MM.1S (cell line): ENCODE results near the gene RPL29.

Experiments used
- DNase-seq: peaks from one replicate; pipeline ENCODE4 v3.0.0-alpha.2; 2015
- H2AFZ ChIP-seq: fragments of 300-600 bp; sonication (generic); 2 replicates; pipeline ENCODE4 v1.6.0; 2016; ENCODE audit warnings: antibody characterized with exemption, low read length
- H3F3A ChIP-seq: fragments of 300-600 bp; sonication (generic); 2 replicates; pipeline ENCODE4 v1.6.1; 2016; ENCODE audit warnings: mild to moderate bottlenecking, antibody characterized with exemption, low read length, moderate library complexity, mixed read lengths; ENCODE audit not compliant: insufficient read depth
- H3K27ac ChIP-seq: fragments of 300-600 bp; sonication (generic); 2 replicates; pipeline ENCODE4 v1.5.1; 2016; ENCODE audit warnings: mild to moderate bottlenecking, low read length
- H3K27me3 ChIP-seq: fragments of 300-600 bp; sonication (generic); replicated peaks from 2 replicates; pipeline ENCODE4 v1.6.0; 2016; ENCODE audit warnings: low read length; ENCODE audit not compliant: insufficient read depth
- H3K36me3 ChIP-seq: fragments of 300-600 bp; sonication (generic); replicated peaks from 2 replicates; pipeline ENCODE4 v1.6.1; 2016; ENCODE audit warnings: mild to moderate bottlenecking, low read length, mixed read lengths; ENCODE audit not compliant: insufficient read depth
- H3K4me1 ChIP-seq: fragments of 300-600 bp; sonication (generic); 2 replicates; pipeline ENCODE4 v1.6.1; 2016; ENCODE audit warnings: low read length, mixed read lengths
- H3K4me2 ChIP-seq: fragments of 300-600 bp; sonication (generic); 2 replicates; pipeline ENCODE4 v1.6.0; 2016; ENCODE audit warnings: low read depth, low read length
- H3K4me3 ChIP-seq: fragments of 300-600 bp; sonication (generic); 2 replicates; pipeline ENCODE4 v1.5.1; 2016; ENCODE audit warnings: low read length, mixed read lengths
- H3K79me2 ChIP-seq: fragments of 300-600 bp; sonication (generic); 2 replicates; pipeline ENCODE4 v1.6.1; 2016; ENCODE audit warnings: mixed run types, low read length, mixed read lengths
- H3K9ac ChIP-seq: fragments of 300-600 bp; sonication (generic); 2 replicates; pipeline ENCODE4 v1.6.1; 2016; ENCODE audit warnings: low read length, mixed read lengths
- H3K9me2 ChIP-seq: fragments of 300-600 bp; sonication (generic); replicated peaks from 2 replicates; pipeline ENCODE4 v1.6.1; 2016; ENCODE audit warnings: mild to moderate bottlenecking, low read length, mixed read lengths; ENCODE audit not compliant: insufficient read depth
- H3K9me3 ChIP-seq: fragments of 300-600 bp; sonication (generic); replicated peaks from 2 replicates; pipeline ENCODE4 v1.6.1; 2016; ENCODE audit warnings: mild to moderate bottlenecking, low read length, mixed read lengths; ENCODE audit not compliant: insufficient read depth
- H4K20me1 ChIP-seq: fragments of 300-600 bp; sonication (generic); 2 replicates; pipeline ENCODE4 v1.6.1; 2016; ENCODE audit warnings: mild to moderate bottlenecking, low read length, moderate library complexity, mixed read lengths; ENCODE audit not compliant: insufficient read depth
- EZH2 ChIP-seq: fragments of 300-600 bp; sonication (generic); optimal IDR thresholded peaks from 2 replicates; pipeline ENCODE3; 2017; ENCODE audit warnings: low read depth, mild to moderate bottlenecking, antibody characterized with exemption, low read length, mixed read lengths
- EZH2phosphoT487 ChIP-seq: fragments of 300-600 bp; sonication (generic); IDR thresholded peaks from 2 replicates; pipeline ENCODE4 v1.6.1; 2018; ENCODE audit warnings: antibody characterized with exemption, low read length
- TF ChIP-seq, protein P1 (sequence below): fragments of 300-600 bp; sonication (generic); IDR thresholded peaks from 2 replicates; pipeline ENCODE4 v1.5.1; 2016; ENCODE audit warnings: antibody characterized with exemption, low read length, mixed read lengths

Gene RPL29

DNA sequence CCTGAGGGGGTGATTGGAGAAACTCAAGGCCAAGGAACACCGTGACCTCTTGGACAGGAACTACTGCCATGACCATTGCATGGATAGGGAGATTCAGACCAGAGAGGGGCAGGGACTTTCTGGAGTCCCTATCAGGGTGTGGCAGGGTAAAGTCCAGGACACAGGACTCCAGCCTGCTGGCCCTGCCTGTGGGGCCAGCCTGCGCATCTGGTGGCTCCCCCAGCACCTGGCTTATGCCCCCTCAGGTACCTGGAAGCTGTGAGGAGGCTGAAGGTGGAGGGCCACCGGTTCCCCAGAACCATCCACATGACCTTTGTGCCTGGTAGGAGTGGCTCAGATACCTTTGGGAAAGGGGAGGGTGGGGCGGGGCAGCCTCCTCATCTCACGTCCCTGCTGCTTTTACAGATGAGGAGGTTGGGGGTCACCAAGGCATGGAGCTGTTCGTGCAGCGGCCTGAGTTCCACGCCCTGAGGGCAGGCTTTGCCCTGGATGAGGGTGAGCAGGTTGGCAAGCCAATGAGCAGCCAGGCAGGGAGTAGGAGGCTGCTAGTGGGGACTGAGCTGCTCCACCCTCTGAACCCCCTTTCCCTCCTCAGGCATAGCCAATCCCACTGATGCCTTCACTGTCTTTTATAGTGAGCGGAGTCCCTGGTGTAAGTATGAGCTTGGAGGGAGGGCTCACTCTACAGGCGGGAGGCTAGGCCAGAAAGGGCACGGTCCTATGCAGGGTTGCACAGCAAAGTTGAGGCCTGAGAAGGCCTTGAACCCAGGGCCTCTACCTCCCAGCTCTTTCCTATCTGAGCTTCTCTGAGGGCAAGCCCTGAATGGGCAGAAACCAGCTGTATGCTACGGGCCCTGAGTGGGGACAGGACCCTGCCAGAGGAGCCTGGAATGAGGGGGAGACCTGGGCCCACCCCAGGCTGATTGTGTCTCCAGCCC, 9.4 kb downstream of the RPL29 start:
- H3K9me3 ChIP-seq = no peaks in the 10 kb centered on the region
- DNase-seq = no peak
- no peaks in the 10 kb centered on the region for H3K27me3 ChIP-seq
- no peak overlapping the region for H2AFZ ChIP-seq
- no peaks in the 10 kb centered on the region for H3K36me3 ChIP-seq
- H4K20me1 ChIP-seq = no peaks in the 10 kb centered on the region
- H3K9ac ChIP-seq = no peak overlapping the region
- no peak overlapping the region for H3K27ac ChIP-seq
- H3K4me3 ChIP-seq = no peak overlapping the region
- H3F3A ChIP-seq = peaks cover 29% of the 10 kb centered on the region
- H3K79me2 ChIP-seq = peaks cover 1% of the 10 kb centered on the region
- TF ChIP-seq EZH2phosphoT487 (no peak), EZH2 (no peak)
- TF ChIP-seq, protein P1, sequence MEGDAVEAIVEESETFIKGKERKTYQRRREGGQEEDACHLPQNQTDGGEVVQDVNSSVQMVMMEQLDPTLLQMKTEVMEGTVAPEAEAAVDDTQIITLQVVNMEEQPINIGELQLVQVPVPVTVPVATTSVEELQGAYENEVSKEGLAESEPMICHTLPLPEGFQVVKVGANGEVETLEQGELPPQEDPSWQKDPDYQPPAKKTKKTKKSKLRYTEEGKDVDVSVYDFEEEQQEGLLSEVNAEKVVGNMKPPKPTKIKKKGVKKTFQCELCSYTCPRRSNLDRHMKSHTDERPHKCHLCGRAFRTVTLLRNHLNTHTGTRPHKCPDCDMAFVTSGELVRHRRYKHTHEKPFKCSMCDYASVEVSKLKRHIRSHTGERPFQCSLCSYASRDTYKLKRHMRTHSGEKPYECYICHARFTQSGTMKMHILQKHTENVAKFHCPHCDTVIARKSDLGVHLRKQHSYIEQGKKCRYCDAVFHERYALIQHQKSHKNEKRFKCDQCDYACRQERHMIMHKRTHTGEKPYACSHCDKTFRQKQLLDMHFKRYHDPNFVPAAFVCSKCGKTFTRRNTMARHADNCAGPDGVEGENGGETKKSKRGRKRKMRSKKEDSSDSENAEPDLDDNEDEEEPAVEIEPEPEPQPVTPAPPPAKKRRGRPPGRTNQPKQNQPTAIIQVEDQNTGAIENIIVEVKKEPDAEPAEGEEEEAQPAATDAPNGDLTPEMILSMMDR = no peak
- H3K4me1 ChIP-seq = no peaks in the 10 kb centered on the region
- H3K9me2 ChIP-seq = no peaks in the 10 kb centered on the region
- no peak overlapping the region for H3K4me2 ChIP-seq

DNA sequence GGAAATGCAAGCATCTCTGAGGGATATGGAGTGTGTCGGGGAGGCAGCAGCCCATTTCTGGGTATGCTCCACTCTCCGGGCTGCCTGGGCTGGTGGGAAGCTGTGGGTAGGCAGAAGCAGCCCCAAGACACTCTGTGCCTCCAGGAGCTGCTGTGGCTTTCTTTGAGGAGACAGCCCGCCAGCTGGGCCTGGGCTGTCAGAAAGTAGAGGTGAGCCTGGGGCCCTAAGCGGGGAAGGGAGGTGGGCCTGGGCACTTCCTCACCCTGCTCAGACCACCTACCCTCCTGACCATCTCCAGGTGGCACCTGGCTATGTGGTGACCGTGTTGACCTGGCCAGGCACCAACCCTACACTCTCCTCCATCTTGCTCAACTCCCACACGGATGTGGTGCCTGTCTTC, 10.6 kb downstream of the RPL29 start:
- no peak for DNase-seq
- Histone ChIP-seq H3K9me3 (no peaks in the 10 kb centered on the region), H3K9ac (no peak overlapping the region), H3F3A (peaks cover 29% of the 10 kb centered on the region), H3K27ac (no peak overlapping the region), H3K36me3 (no peaks in the 10 kb centered on the region), H2AFZ (no peak overlapping the region), H4K20me1 (no peaks in the 10 kb centered on the region), H3K79me2 (peaks cover 8% of the 10 kb centered on the region), H3K27me3 (no peaks in the 10 kb centered on the region), H3K4me2 (no peak overlapping the region), H3K4me3 (no peak overlapping the region), H3K9me2 (no peaks in the 10 kb centered on the region), H3K4me1 (no peaks in the 10 kb centered on the region)
- TF ChIP-seq EZH2 (no peak), EZH2phosphoT487 (no peak)
- TF ChIP-seq, protein P1 = no peak

DNA sequence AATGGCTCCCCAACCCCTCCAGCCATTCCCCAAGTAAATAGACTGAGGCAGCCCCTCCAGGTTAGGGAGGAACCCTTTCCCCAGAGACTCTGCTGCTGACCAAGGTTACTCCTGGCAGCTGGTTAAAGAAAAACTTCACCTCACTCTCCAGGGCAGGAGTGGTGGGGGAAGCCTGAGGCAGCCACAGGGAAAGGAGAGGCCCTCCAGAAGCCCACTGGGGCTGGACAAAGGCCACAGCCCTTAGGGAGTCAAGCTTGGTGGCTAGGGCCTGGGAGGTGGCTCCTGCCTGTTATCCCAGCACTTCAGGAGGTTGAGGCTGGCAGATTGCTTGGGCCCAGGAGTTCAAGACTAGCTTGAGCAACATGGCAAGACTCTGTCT, 11.4 kb downstream of the RPL29 start:
- H3K79me2 ChIP-seq = peaks cover 8% of the 10 kb centered on the region
- H3K36me3 ChIP-seq = no peaks in the 10 kb centered on the region
- no peaks in the 10 kb centered on the region for H3K9me3 ChIP-seq
- H3F3A ChIP-seq = peaks cover 27% of the 10 kb centered on the region
- no peak overlapping the region for H3K27ac ChIP-seq
- TF ChIP-seq, protein P1 = no peak
- TF ChIP-seq EZH2phosphoT487 (no peak), EZH2 (no peak)
- H3K9ac ChIP-seq = no peak overlapping the region
- no peak for DNase-seq
- no peak overlapping the region for H2AFZ ChIP-seq
- no peaks in the 10 kb centered on the region for H3K27me3 ChIP-seq
- H3K4me3 ChIP-seq = no peak overlapping the region
- no peaks in the 10 kb centered on the region for H4K20me1 ChIP-seq
- no peaks in the 10 kb centered on the region for H3K4me1 ChIP-seq
- no peak overlapping the region for H3K4me2 ChIP-seq
- H3K9me2 ChIP-seq = no peaks in the 10 kb centered on the region
